Measurements from ENCODE around the gene RBM33. TPM values are rescaled to one million over a fixed set of nuclear protein-coding genes. Genes with fewer than 3 reads are reported as not detected.
A peak's percentile ranks its signal among the peaks of the same experiment; 100 is the strongest.
"Not testable (repeated sequence)": the region's sequence is repeated elsewhere in the genome, so short reads cannot be mapped to it uniquely, and the experiment has no call there.

RBM33 gene
- total RNA-seq, 2 experiments from 2014 or later, result 81.4 to 85.6 TPM

GRCh38 chr7:155683714-155684113 lies 39.3 kb downstream of the RBM33 start:
- DNase-seq, result no peak
- ChIA-PET CTCF (interaction anchor here (1.2 kb wide), 1 partner anchor 85 kb away, joined by 3 read pairs; no protein-coding TSS in a partner anchor), POLR2A (interaction anchor here (1.2 kb wide), 1 partner anchor 40 kb away, joined by 4 read pairs; the partner anchor contains the start of gene RBM33)
- ATAC-seq, result no peak
- H3K27me3 Mint-ChIP-seq (ENCODE audit: low read depth), result no peaks in the 10 kb centered on the region
- H3K9me3 Mint-ChIP-seq (ENCODE audit: insufficient read depth), result no peaks in the 10 kb centered on the region
- peaks cover 30% of the 10 kb centered on the region for H3K4me1 Mint-ChIP-seq (ENCODE audit: low read depth)
- no peak overlapping the region for H3K27ac Mint-ChIP-seq
- no peak overlapping the region for H3K4me3 Mint-ChIP-seq
- peaks cover 76% of the 10 kb centered on the region for H3K36me3 Mint-ChIP-seq (ENCODE audit: low read depth)

- no peak for ATAC-seq
- Mint-ChIP-seq H3K9me3 (ENCODE audit: insufficient read depth) (no peaks in the 10 kb centered on the region), H3K36me3 (ENCODE audit: low read depth) (peaks cover 77% of the 10 kb centered on the region), H3K27ac (peak overlapping the region; percentile 75), H3K4me3 (no peak overlapping the region), H3K4me1 (ENCODE audit: low read depth) (peaks cover 30% of the 10 kb centered on the region), H3K27me3 (ENCODE audit: low read depth) (no peaks in the 10 kb centered on the region)
- ChIA-PET CTCF (interaction anchor here (0.6 to 1.3 kb wide), 3 partner anchors 8 to 86 kb away, joined by 3 to 5 read pairs (median 3); no protein-coding TSS in a partner anchor), POLR2A (interaction anchor here (1.2 kb wide), 1 partner anchor 40 kb away, joined by 4 read pairs; the partner anchor contains the start of gene RBM33)
- DNase-seq, result no peak
These were observed 40.1 kb downstream of the RBM33 start for GRCh38 chr7:155684543-155684942.

GRCh38 chr7:155685070-155685790 lies 40.8 kb downstream of the RBM33 start:
- Mint-ChIP-seq H3K27ac (peak overlapping the region; percentile 75), H3K27me3 (ENCODE audit: low read depth) (no peaks in the 10 kb centered on the region), H3K36me3 (ENCODE audit: low read depth) (peaks cover 82% of the 10 kb centered on the region), H3K9me3 (ENCODE audit: insufficient read depth) (no peaks in the 10 kb centered on the region), H3K4me3 (peak overlapping the region; percentile 20), H3K4me1 (ENCODE audit: low read depth) (peaks cover 32% of the 10 kb centered on the region)
- POLR2A ChIA-PET, result interaction anchor here (1.2 kb wide), 1 partner anchor 41 kb away, joined by 4 read pairs; the partner anchor contains the start of gene RBM33
- DNase-seq, result peak; percentile 74
- CTCF ChIA-PET, result interaction anchor here (0.6 to 1.3 kb wide), 2 partner anchors 9 to 85 kb away, joined by 3 to 5 read pairs; no protein-coding TSS in a partner anchor
- ATAC-seq, result peak; percentile 98

GRCh38 chr7:155685791-155686160 lies 41.3 kb downstream of the RBM33 start:
- no peaks in the 10 kb centered on the region for H3K9me3 Mint-ChIP-seq (ENCODE audit: insufficient read depth)
- ChIA-PET CTCF (no interaction called here), POLR2A (no interaction called here)
- no peak overlapping the region for H3K4me3 Mint-ChIP-seq
- peak overlapping the region; percentile 30 for H3K27ac Mint-ChIP-seq
- peaks cover 83% of the 10 kb centered on the region for H3K36me3 Mint-ChIP-seq (ENCODE audit: low read depth)
- DNase-seq (no peak), ATAC-seq (peak; percentile 36)
- no peaks in the 10 kb centered on the region for H3K27me3 Mint-ChIP-seq (ENCODE audit: low read depth)
- H3K4me1 Mint-ChIP-seq (ENCODE audit: low read depth), result peaks cover 36% of the 10 kb centered on the region

GRCh38 chr7:155686620-155687324 lies 42.3 kb downstream of the RBM33 start:
- H3K27ac Mint-ChIP-seq, result not testable (repeated sequence)

GRCh38 chr7:155688237-155688636 lies 43.8 kb downstream of the RBM33 start:
- H3K4me3 Mint-ChIP-seq; H3K27ac Mint-ChIP-seq; DNase-seq; ATAC-seq; H3K9me3 Mint-ChIP-seq (ENCODE audit: insufficient read depth); CTCF ChIA-PET; POLR2A ChIA-PET; H3K27me3 Mint-ChIP-seq (ENCODE audit: low read depth): not testable (repeated sequence)
- H3K36me3 Mint-ChIP-seq (ENCODE audit: low read depth), result peaks cover 77% of the 10 kb centered on the region
- H3K4me1 Mint-ChIP-seq (ENCODE audit: low read depth), result peaks cover 53% of the 10 kb centered on the region

More at GRCh38 chr7:155686620-155687324, 42.3 kb downstream of the RBM33 start:
- DNase-seq; CTCF ChIA-PET; ATAC-seq; H3K4me3 Mint-ChIP-seq; H3K9me3 Mint-ChIP-seq (ENCODE audit: insufficient read depth); POLR2A ChIA-PET; H3K27me3 Mint-ChIP-seq (ENCODE audit: low read depth): not testable (repeated sequence)
- Mint-ChIP-seq H3K36me3 (ENCODE audit: low read depth) (peaks cover 81% of the 10 kb centered on the region), H3K4me1 (ENCODE audit: low read depth) (peaks cover 41% of the 10 kb centered on the region)

GRCh38 chr7:155690655-155691054 lies 46.2 kb downstream of the RBM33 start:
- H3K4me3 Mint-ChIP-seq; ATAC-seq; H3K27me3 Mint-ChIP-seq (ENCODE audit: low read depth); DNase-seq; H3K9me3 Mint-ChIP-seq (ENCODE audit: insufficient read depth); POLR2A ChIA-PET; CTCF ChIA-PET: not testable (repeated sequence)
- Mint-ChIP-seq H3K36me3 (ENCODE audit: low read depth) (peaks cover 60% of the 10 kb centered on the region), H3K27ac (peak overlapping the region; percentile 14), H3K4me1 (ENCODE audit: low read depth) (peaks cover 39% of the 10 kb centered on the region)

- ChIA-PET CTCF (interaction anchor here (1.3 to 1.4 kb wide), 2 partner anchors 10 to 94 kb away, joined by 4 to 5 read pairs; no protein-coding TSS in a partner anchor), POLR2A (no interaction called here)
- ATAC-seq (peak; percentile 49), DNase-seq (no peak)
- no peaks in the 10 kb centered on the region for H3K9me3 Mint-ChIP-seq (ENCODE audit: insufficient read depth)
- no peaks in the 10 kb centered on the region for H3K27me3 Mint-ChIP-seq (ENCODE audit: low read depth)
- H3K36me3 Mint-ChIP-seq (ENCODE audit: low read depth), result peaks cover 51% of the 10 kb centered on the region
- H3K4me1 Mint-ChIP-seq (ENCODE audit: low read depth), result peaks cover 39% of the 10 kb centered on the region
- H3K27ac Mint-ChIP-seq, result no peak overlapping the region
- H3K4me3 Mint-ChIP-seq, result no peak overlapping the region
These were observed 47.9 kb downstream of the RBM33 start for GRCh38 chr7:155692317-155692716.

- ATAC-seq, result no peak
- H3K9me3 Mint-ChIP-seq (ENCODE audit: insufficient read depth), result no peaks in the 10 kb centered on the region
These were observed 49.4 kb downstream of the RBM33 start for GRCh38 chr7:155693826-155694225.

GRCh38 chr7:155694851-155695250 lies 50.4 kb downstream of the RBM33 start:
- H3K4me1 Mint-ChIP-seq (ENCODE audit: low read depth), result peaks cover 41% of the 10 kb centered on the region
- ATAC-seq, result no peak
- ChIA-PET POLR2A (no interaction called here), CTCF (no interaction called here)
- no peak overlapping the region for H3K27ac Mint-ChIP-seq
- no peaks in the 10 kb centered on the region for H3K27me3 Mint-ChIP-seq (ENCODE audit: low read depth)
- no peaks in the 10 kb centered on the region for H3K9me3 Mint-ChIP-seq (ENCODE audit: insufficient read depth)
- peaks cover 40% of the 10 kb centered on the region for H3K36me3 Mint-ChIP-seq (ENCODE audit: low read depth)
- no peak overlapping the region for H3K4me3 Mint-ChIP-seq
- DNase-seq, result no peak

More at GRCh38 chr7:155693826-155694225, 49.4 kb downstream of the RBM33 start:
- no peak overlapping the region for H3K4me3 Mint-ChIP-seq
- CTCF ChIA-PET, result no interaction called here
- no peak for DNase-seq
- no peak overlapping the region for H3K27ac Mint-ChIP-seq
- POLR2A ChIA-PET, result no interaction called here
- H3K27me3 Mint-ChIP-seq (ENCODE audit: low read depth), result no peaks in the 10 kb centered on the region
- peaks cover 43% of the 10 kb centered on the region for H3K36me3 Mint-ChIP-seq (ENCODE audit: low read depth)
- peaks cover 41% of the 10 kb centered on the region for H3K4me1 Mint-ChIP-seq (ENCODE audit: low read depth)

- ATAC-seq, result no peak
- POLR2A ChIA-PET, result no interaction called here
- H3K27me3 Mint-ChIP-seq (ENCODE audit: low read depth), result no peaks in the 10 kb centered on the region
- H3K9me3 Mint-ChIP-seq (ENCODE audit: insufficient read depth), result no peaks in the 10 kb centered on the region
- peaks cover 27% of the 10 kb centered on the region for H3K4me1 Mint-ChIP-seq (ENCODE audit: low read depth)
- DNase-seq, result no peak
- no peak overlapping the region for H3K4me3 Mint-ChIP-seq
- H3K36me3 Mint-ChIP-seq (ENCODE audit: low read depth), result peaks cover 38% of the 10 kb centered on the region
- no peak overlapping the region for H3K27ac Mint-ChIP-seq
- CTCF ChIA-PET, result interaction anchor here (1.4 kb wide), 1 partner anchor 98 kb away, joined by 6 read pairs; no protein-coding TSS in a partner anchor
These were observed 52.3 kb downstream of the RBM33 start for GRCh38 chr7:155696747-155697146.

- ChIA-PET POLR2A (no interaction called here), CTCF (interaction anchor here (1.1 kb wide), 2 partner anchors 69 to 100 kb away, joined by 3 to 4 read pairs; no protein-coding TSS in a partner anchor)
- Mint-ChIP-seq H3K36me3 (ENCODE audit: low read depth) (peaks cover 51% of the 10 kb centered on the region), H3K27me3 (ENCODE audit: low read depth) (no peaks in the 10 kb centered on the region), H3K4me3 (no peak overlapping the region), H3K4me1 (ENCODE audit: low read depth) (peaks cover 23% of the 10 kb centered on the region), H3K27ac (no peak overlapping the region), H3K9me3 (ENCODE audit: insufficient read depth) (no peaks in the 10 kb centered on the region)
- ATAC-seq, result no peak
- no peak for DNase-seq
These were observed 54.2 kb downstream of the RBM33 start for GRCh38 chr7:155698633-155699032.

Measured in activated CD8-positive, alpha-beta T cell treated with anti-CD3 and anti-CD28 coated beads, Interleukin-2, amount 10 ng/mL, durations not matched to agents 7 days and 5 days (primary cell).